Lower lobe of right lung (tissue), 2 donors: ENCODE results near the gene CA9. TPM values are rescaled to one million over a fixed set of nuclear protein-coding genes. Genes with fewer than 3 reads are reported as not detected.

Source experiments
- ATAC-seq, 2 donors: fragments of 200-7000 bp; cut with Tn5 transposase; one replicate each; pipeline ENCODE4 v1.9.1; 2020 to 2022; ENCODE audit warnings: mild to moderate bottlenecking in 2 of 2, moderate library complexity in 2 of 2
- DNase-seq: peaks from one replicate; pipeline ENCODE4 v3.0.0-alpha.2; 2020
- H3K27ac ChIP-seq: fragments of 200-600 bp; one replicate; pipeline ENCODE4 v1.8.0; 2022
- H3K27me3 ChIP-seq: fragments of 200-600 bp; one replicate; pipeline ENCODE4 v1.8.0; 2022; ENCODE audit warnings: low read depth
- H3K36me3 ChIP-seq: fragments of 200-600 bp; one replicate; pipeline ENCODE4 v1.8.0; 2022; ENCODE audit warnings: mild to moderate bottlenecking
- H3K4me1 ChIP-seq: fragments of 200-600 bp; one replicate; pipeline ENCODE4 v1.8.0; 2022
- H3K4me3 ChIP-seq: fragments of 200-600 bp; one replicate; pipeline ENCODE4 v1.8.0; 2022; ENCODE audit warnings: mild to moderate bottlenecking
- H3K9me3 ChIP-seq: fragments of 200-600 bp; one replicate; pipeline ENCODE4 v1.8.0; 2022
- intact Hi-C: fragments of 100-400 bp; cut with DNase I; formaldehyde crosslinking; loops from one replicate; pipeline ENCODE4 v1.11.0; 2022
- total RNA-seq: library from RNA; stranded (reverse); fragmentation: NEBNext Ultra II Directional; extraction: Animal tissue kit (Norgen Biotek cat#: 25700); gene quantifications from one replicate; pipeline ENCODE4 v1.2.1, GENCODE V29; 2021
- TF ChIP-seq, protein P1 (sequence below): fragments of 200-600 bp; IDR thresholded peaks from one replicate; pipeline ENCODE4 v1.8.0; 2022; ENCODE audit warnings: antibody characterized with exemption, mild to moderate bottlenecking
- donor health status: DM: no; HTN: yes; CAD: no; lungs with severe emphysema.

The CA9 gene
- total RNA-seq, 1 donor from 2014 or later, result not detected

DNA sequence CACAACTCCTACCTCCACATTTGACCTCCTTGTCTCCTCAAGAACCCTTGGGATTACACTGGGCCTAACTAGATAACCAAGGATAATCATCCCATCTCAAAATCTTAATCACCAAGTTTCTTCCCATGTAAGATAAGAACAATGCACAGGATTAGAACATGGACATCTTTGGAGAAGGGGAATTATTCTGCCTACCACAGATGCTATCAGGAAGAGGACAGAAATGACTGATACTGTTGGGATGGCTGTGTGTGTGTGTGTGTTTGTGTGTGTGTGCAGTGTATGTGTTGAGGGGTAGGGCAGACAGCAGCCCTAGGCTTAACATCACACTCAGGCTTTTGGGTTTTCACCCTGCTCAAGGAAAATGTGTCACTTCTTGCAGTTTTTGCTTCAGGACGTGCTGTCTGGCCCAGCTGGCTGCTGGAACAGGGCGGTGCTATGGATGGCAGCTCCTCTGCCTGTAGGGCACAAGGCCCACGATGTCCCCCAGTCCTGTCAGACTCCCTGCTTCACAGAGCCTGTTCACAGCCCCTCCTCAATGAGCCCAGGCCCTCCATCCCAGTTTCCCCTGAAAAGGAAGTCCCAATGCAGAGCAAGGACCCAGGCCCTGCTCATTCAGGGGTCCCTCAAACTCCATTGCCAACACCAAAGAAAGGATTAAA is 7.7 kb downstream of the CA9 start:
- ATAC-seq, result no peak
- intact Hi-C loops, result no loop called here
- Histone ChIP-seq H3K9me3 (no peaks in the 10 kb centered on the region), H3K27ac (no peak overlapping the region), H3K4me3 (no peak overlapping the region), H3K4me1 (peaks cover 10% of the 10 kb centered on the region), H3K36me3 (peaks cover 11% of the 10 kb centered on the region), H3K27me3 (no peaks in the 10 kb centered on the region)
- DNase-seq, result no peak
- TF ChIP-seq, protein P1, sequence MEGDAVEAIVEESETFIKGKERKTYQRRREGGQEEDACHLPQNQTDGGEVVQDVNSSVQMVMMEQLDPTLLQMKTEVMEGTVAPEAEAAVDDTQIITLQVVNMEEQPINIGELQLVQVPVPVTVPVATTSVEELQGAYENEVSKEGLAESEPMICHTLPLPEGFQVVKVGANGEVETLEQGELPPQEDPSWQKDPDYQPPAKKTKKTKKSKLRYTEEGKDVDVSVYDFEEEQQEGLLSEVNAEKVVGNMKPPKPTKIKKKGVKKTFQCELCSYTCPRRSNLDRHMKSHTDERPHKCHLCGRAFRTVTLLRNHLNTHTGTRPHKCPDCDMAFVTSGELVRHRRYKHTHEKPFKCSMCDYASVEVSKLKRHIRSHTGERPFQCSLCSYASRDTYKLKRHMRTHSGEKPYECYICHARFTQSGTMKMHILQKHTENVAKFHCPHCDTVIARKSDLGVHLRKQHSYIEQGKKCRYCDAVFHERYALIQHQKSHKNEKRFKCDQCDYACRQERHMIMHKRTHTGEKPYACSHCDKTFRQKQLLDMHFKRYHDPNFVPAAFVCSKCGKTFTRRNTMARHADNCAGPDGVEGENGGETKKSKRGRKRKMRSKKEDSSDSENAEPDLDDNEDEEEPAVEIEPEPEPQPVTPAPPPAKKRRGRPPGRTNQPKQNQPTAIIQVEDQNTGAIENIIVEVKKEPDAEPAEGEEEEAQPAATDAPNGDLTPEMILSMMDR, result no peak

DNA sequence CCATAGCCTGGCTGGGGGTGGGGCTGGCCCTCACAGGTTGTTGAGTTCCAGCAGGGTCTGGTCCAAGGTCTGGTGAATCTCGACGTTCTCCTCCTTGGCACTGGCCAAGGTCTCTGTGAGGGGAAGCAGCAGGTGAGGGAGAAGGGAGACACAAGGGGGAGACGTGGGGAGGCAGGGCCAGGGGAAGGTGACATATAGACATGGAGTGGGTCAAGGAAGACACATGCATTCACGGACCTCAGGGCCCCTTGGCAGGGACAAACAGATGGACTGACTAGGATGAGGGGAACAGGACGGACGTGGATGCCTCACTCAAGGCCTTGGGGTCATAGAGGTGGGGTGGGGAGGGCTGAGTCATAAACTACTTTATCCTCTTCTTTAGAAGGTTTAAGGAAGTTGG is 8.3 kb downstream of the CA9 start:
- intact Hi-C loops, result no loop called here
- no peak for ATAC-seq
- TF ChIP-seq, protein P1, result no peak

DNA sequence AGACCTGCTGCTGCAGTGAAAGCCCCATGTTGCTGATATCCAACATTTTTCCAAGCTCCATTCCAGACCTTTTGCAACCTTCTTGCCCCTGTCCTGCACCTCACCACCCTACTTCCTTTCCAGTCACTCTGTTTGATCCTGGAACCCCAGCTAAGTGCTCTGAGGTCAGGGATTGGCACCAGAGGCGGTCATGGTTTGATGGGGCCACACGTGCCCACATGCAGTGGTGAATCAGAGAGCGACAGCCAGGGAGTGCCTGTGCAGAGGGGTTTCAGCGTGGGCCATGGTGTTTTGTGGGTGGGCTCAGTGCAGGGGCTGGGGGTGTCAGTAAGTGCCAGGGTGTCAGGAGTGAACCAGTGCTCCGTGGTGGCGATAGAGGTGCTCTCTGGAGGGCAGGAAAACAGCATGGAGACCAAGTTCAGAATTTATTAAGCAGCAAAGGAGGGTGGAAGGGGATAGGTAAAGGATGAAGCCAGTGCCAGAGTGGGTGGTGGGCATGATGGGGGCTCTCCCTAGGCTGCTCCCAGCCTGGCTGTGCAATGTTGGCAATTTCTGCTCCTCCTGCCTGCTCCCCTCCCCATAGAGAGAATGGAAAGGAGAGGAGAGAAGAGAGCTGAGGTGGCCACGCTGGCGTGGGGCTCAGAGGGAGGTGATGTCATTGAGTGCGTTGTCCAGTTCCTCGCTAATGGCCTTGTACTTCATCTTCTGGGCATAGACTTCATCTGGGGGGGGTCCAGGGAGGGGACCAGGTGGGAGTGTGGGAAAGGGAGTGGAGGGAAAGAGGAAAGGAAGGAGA is 9.0 kb downstream of the CA9 start:
- DNase-seq, result no peak
- peaks cover 10% of the 10 kb centered on the region for H3K4me1 ChIP-seq
- no peak for ATAC-seq
- H3K27ac ChIP-seq, result no peak overlapping the region
- TF ChIP-seq, protein P1, result no peak
- H3K36me3 ChIP-seq, result peaks cover 11% of the 10 kb centered on the region
- intact Hi-C loops, result no loop called here
- no peaks in the 10 kb centered on the region for H3K9me3 ChIP-seq
- H3K27me3 ChIP-seq, result no peaks in the 10 kb centered on the region
- no peak overlapping the region for H3K4me3 ChIP-seq

More for the DNA sequence above, 8.3 kb downstream of the CA9 start:
- Histone ChIP-seq H3K4me1 (peaks cover 10% of the 10 kb centered on the region), H3K27ac (no peak overlapping the region), H3K27me3 (no peaks in the 10 kb centered on the region), H3K36me3 (peaks cover 11% of the 10 kb centered on the region), H3K9me3 (no peaks in the 10 kb centered on the region), H3K4me3 (no peak overlapping the region)
- DNase-seq, result no peak

DNA sequence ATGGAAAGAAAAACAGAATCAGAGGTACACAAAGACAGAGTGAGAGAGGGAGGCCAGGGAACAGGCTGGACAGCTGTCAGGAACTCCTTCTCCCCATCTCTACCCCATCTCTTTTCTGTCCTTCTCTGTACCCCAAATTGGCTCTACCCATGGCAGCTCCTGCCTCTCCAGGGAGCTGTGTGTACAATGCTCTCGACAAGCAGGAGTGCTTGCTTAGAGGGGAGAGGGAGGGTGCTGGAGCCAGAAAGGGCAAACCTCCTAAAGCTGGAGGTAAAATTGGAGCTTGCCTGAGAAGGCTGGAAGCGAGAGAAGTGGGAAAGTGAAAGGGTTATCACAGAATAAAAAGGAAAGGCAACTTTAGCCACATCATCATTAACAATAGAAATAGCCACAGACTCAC is 9.6 kb downstream of the CA9 start:
- ATAC-seq, result peak; percentile 30 to 72
- DNase-seq, result no peak
- Histone ChIP-seq H3K36me3 (peaks cover 11% of the 10 kb centered on the region), H3K4me3 (no peak overlapping the region), H3K27me3 (no peaks in the 10 kb centered on the region), H3K4me1 (peaks cover 10% of the 10 kb centered on the region), H3K9me3 (no peaks in the 10 kb centered on the region), H3K27ac (no peak overlapping the region)
- intact Hi-C loops, result no loop called here
- TF ChIP-seq, protein P1, result no peak

DNA sequence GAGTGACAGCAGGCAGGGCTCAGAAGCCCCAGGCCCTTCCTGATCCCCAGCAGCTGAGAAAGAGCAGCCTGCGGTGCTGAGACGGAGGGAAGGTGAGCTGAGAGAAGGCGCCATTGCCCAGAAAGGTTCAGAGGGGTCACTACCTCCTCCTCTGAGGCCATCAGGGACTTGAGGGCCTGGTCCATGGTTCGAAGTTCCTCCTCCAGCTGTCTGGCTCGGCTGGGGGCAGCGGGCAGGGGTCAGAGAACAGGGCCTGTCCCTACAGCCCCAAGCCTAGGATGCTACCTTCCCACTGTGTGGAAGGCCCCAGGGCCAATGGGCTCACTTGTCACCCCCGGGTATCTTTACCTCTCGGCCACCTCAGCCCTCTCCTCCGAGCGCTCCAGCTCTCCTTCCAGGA is 11.2 kb downstream of the CA9 start:
- Histone ChIP-seq H3K4me3 (no peak overlapping the region), H3K4me1 (peaks cover 12% of the 10 kb centered on the region), H3K36me3 (peaks cover 11% of the 10 kb centered on the region), H3K27ac (no peak overlapping the region), H3K9me3 (no peaks in the 10 kb centered on the region), H3K27me3 (no peaks in the 10 kb centered on the region)
- no peak for ATAC-seq
- intact Hi-C loops, result no loop called here
- no peak for DNase-seq
- TF ChIP-seq, protein P1, result no peak
